GM12864 (cell line): ENCODE data around the gene RAMAC.
A peak's percentile ranks its signal among the peaks of the same experiment; 100 is the strongest.

Source experiments
- DNase-seq: peaks from one replicate; pipeline ENCODE4 v3.0.0-alpha.2; 2011; ENCODE audit warnings: low read depth
- H3K4me3 ChIP-seq: 2 replicates; pipeline ENCODE4 v1.5.1; 2011; ENCODE audit warnings: mild to moderate bottlenecking, low read depth, low read length, control low read depth
- TF ChIP-seq, protein P1 (sequence below): IDR thresholded peaks from 2 replicates; pipeline ENCODE4 v1.5.1; 2011; ENCODE audit warnings: low read depth, mild to moderate bottlenecking, moderate library complexity, low read length, control low read depth, inconsistent platforms; ENCODE audit errors: missing control alignments

RAMAC gene

DNA sequence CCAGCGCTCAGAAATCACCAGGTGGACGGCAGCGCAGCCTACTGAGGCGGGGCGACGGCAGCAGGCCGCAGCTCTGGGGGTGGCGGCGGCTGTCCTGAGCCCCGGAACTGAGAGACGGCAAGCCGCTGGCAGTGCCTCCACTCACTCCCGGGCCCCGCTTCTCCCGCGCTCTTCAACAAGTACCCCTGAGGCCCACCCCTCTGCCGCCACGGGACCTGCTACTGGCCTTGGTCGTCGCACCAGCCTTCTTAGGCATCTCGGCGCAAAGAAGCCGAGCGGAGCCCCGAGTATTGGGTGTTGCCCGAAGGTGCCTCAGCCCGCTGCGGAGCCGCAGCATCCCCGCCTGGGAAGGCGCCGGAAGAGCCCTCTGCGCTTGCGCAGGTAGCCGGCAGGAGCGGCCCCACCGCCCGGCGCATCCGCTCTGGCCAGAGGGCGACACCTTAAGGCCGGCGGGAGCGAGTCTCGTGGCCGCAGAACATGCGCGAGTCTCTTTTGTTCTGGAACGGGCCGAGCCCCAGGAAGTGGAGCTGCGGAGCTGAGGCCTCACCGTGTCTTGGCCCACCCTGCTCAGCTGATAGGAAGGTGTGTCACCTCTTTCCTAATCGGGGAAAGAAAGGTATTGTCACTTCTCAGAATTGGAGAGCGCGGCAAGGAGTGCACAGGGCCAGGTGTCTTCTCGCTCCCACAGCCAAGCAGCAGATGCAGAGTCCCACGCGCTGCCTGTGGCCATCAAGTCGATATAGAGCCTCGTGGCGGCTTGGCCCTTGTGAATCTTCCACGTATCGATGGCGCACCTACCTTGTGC lies 25.5 kb downstream of the RAMAC start, which contains the start of gene C15orf40:
TSS of gene C15orf40 (minus strand) at position 369 of the 805 bp plus-strand sequence. CDS start at position 337, 32 bp downstream.
- peak within 1 kb of the TSS; percentile 83 for H3K4me3 ChIP-seq
- peak; percentile 79 for DNase-seq
- TF ChIP-seq, protein P1, sequence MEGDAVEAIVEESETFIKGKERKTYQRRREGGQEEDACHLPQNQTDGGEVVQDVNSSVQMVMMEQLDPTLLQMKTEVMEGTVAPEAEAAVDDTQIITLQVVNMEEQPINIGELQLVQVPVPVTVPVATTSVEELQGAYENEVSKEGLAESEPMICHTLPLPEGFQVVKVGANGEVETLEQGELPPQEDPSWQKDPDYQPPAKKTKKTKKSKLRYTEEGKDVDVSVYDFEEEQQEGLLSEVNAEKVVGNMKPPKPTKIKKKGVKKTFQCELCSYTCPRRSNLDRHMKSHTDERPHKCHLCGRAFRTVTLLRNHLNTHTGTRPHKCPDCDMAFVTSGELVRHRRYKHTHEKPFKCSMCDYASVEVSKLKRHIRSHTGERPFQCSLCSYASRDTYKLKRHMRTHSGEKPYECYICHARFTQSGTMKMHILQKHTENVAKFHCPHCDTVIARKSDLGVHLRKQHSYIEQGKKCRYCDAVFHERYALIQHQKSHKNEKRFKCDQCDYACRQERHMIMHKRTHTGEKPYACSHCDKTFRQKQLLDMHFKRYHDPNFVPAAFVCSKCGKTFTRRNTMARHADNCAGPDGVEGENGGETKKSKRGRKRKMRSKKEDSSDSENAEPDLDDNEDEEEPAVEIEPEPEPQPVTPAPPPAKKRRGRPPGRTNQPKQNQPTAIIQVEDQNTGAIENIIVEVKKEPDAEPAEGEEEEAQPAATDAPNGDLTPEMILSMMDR: peak; percentile 69

DNA sequence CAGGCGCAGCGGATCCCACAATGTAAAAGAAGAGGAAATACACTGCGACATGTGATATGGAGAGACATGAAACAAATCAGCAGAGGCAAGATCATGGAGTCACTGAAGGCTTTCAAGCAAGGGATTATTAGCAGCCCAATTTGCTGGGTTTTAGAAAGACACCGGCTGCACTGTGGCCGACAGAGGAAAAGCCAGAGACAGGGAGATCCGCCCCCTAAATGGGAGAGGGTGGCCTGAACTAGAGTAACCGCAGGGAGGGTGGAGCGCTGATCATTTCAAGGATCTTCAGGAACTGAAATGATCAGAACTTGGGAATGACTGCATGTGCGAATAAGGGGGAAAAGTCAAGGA lies 26.0 kb downstream of the RAMAC start:
- TF ChIP-seq, protein P1: no peak
- no peak for DNase-seq
- peak overlapping the region; percentile 83 for H3K4me3 ChIP-seq

DNA sequence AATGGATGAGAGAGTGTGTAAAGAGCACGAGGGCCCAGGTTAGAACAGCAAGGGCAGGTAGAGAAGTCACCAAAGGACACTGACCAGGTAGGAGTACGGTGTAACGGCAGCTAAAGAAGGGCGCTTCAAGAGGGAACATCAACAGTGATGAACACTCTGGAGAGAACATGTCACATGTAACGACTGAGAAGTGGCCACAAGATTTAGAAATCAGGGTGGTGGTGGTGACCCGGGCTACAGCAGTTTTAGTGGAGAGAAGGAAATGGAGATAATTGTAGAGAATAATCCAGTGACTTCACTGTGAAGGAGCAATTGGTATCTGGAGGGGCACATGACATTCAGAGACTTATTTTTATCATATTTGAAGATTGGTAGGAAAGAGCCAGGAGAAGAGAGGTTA lies 26.6 kb downstream of the RAMAC start:
- H3K4me3 ChIP-seq: no peak overlapping the region
- TF ChIP-seq, protein P1: no peak
- no peak for DNase-seq

DNA sequence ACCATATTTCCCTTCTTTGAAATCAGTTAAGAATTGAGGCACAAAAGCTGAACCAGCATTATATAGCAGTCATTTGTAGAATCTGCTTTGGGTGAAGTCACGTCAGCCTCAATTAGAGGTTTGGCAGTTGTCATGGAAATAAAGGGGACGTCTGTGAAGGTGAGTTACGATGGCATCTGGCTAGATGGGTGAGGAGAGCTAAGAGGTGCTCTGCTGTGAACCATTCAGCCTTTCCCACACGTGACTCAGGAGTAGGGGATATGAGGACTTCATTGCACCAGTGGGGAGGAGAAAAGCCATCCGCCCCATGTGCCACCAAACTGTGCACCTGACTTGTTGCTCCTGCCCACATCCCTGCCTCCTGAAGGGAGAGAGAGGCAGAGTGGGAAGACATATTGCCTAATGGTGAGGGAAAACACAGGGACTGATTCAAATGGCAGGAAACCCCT lies 28.2 kb downstream of the RAMAC start:
- no peak overlapping the region for H3K4me3 ChIP-seq
- DNase-seq: no peak
- TF ChIP-seq, protein P1: no peak

DNA sequence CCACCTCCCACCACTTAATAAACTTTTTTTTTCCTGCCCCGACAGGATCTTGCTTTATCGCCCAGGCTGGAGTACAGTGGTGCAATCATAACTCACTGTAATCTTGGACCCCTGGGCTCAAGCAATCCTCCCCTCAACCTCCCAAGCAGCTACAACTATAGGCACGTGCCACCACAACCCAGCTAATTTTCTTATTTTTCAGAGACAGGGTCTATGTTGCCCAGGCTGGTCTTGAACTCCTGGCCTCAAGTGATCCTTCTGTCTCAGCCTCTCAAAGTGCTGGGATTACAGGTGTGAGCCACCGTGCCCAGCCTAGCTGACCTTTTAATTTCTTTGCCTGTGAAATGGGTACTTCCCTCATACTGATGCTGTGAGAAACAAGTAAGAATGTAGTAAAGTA lies 29.4 kb downstream of the RAMAC start:
- TF ChIP-seq, protein P1: no peak
- no peak for DNase-seq
- H3K4me3 ChIP-seq: no peak overlapping the region

DNA sequence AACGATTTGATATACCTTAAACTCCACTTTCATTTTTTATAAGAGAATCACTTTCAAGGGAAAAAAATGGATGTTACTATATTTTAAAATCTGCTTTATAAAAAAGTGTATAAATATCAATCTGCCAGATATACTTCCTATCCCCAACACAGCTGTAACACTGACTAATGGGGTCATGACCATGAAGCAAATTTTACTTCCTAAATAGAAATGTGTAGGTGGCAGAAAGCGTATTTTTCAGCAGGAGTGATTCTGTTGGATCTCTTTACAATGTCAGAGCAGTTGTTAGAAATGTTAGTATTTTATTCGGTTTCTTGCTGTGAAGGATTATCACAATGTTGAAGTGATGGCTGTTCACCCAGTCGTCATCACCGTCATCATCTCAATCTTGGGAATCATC lies 30.9 kb downstream of the RAMAC start:
- TF ChIP-seq, protein P1: no peak
- no peak for DNase-seq
- H3K4me3 ChIP-seq: no peak overlapping the region

DNA sequence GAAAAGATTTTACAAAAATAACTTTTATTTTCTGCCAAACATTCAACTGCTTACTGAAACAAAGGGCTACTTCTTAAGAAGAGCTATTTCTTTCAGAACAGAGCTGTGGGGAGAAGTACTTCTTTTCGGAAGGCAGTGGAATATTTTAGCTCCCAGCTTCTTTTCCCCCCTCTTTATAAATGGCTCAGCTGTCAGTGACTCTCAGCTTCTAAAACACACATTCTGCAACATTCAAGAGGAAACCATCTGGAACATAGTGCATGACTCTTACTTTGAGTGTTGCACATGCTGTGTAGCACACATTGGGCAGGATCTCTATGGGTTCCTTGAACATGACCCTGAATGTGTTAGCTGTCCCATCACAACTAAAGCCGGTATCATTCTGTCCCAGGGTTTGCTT lies 32.4 kb downstream of the RAMAC start:
- no peak overlapping the region for H3K4me3 ChIP-seq
- no peak for DNase-seq
- TF ChIP-seq, protein P1: no peak
